Skeletal muscle satellite cell (primary cell): Measurements from ENCODE around the gene COL4A1.

Source experiments
- H3K27me3 ChIP-seq: 2 replicates; pipeline ENCODE4 v1.7.0; 2013; ENCODE audit warnings: low read length; ENCODE audit not compliant: control insufficient read depth, insufficient read depth
- H3K36me3 ChIP-seq: 2 replicates; pipeline ENCODE4 v1.7.0; 2013; ENCODE audit warnings: mild to moderate bottlenecking, control low read depth, low read length; ENCODE audit not compliant: insufficient read depth
- H3K4me1 ChIP-seq: 2 replicates; pipeline ENCODE4 v1.7.0; 2013; ENCODE audit warnings: low read length; ENCODE audit not compliant: control insufficient read depth, insufficient read depth
- H3K4me2 ChIP-seq: 2 replicates; pipeline ENCODE4 v1.7.0; 2013; ENCODE audit warnings: mild to moderate bottlenecking, low read length
- H3K4me3 ChIP-seq: 2 replicates; pipeline ENCODE4 v1.7.0; 2013; ENCODE audit warnings: low read length
- H3K9ac ChIP-seq: 2 replicates; pipeline ENCODE4 v1.7.0; 2013; ENCODE audit warnings: mild to moderate bottlenecking, low read depth, low read length, moderate library complexity
- H3K9me3 ChIP-seq: replicated peaks from 2 replicates; pipeline ENCODE4 v1.7.0; 2013; ENCODE audit warnings: mild to moderate bottlenecking, control low read depth, low read length

Gene COL4A1

DNA sequence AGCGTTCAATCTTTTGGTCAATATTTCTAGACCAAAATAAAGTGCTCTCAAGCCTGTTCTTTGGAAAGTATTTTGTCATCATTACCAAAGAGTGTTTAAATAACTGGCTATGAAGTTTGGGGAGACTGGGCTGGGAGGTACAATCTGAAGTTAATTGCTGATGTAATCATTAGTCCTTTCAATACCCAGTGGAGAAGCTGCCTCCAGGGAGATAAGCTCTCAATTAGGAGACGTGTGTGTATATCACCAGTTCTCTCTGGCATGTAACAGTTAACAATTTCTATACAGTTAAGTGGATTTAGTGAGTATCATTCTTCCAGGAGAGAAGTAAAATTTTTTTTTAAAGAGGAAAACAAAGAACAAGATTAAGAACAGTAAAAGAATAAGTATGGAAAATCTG, 1.4 kb downstream of the COL4A1 start:
- Histone ChIP-seq H3K9ac (peak overlapping the region; percentile 88), H3K9me3 (no peaks in the 10 kb centered on the region), H3K27me3 (no peaks in the 10 kb centered on the region), H3K4me1 (peaks cover 65% of the 10 kb centered on the region), H3K4me3 (peak overlapping the region; percentile 87), H3K4me2 (peak overlapping the region; percentile 87), H3K36me3 (peaks cover 7% of the 10 kb centered on the region)

DNA sequence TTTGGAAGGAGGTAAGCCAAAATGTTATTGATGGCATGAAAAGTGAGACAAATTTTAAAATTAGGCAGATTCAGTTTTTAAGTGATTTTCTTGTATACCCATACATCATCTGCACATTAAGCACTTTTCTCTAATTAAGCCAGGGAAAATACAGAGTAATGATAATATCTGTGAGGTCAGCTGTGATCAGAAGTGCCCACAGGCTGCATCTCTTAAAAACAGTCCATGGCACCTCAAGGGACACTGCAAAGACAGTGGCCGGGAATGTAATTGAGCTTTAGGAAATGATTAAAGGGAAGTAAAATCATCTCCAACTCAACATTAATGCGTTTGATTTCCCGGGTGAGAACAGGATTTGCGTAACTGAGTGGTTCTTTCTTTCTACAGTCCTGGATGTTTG, 2.0 kb downstream of the COL4A1 start:
- H3K4me2 ChIP-seq, result peak overlapping the region; percentile 87
- no peaks in the 10 kb centered on the region for H3K9me3 ChIP-seq
- no peaks in the 10 kb centered on the region for H3K27me3 ChIP-seq
- H3K9ac ChIP-seq, result peak overlapping the region; percentile 88
- H3K4me3 ChIP-seq, result peak overlapping the region; percentile 87
- H3K4me1 ChIP-seq, result peaks cover 65% of the 10 kb centered on the region
- peaks cover 5% of the 10 kb centered on the region for H3K36me3 ChIP-seq

DNA sequence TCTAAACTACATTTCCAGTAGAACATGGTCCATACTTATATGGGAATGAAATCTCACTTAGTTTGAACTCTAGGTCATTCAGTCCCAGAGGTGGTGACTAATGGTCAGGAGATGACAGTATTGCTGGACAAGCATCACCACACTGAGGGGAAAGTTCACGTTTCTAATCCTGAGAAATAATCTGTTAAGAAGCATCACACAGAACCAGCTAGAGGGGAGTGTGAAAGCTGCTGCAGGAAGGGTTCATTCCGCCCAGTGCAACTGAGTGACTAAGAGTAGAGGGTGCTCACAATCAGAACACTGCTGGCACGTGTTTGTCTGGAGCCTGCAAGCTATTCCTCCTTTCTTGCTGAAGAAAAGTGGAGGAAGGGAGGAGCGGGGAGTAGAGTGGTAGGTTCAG, 2.7 kb downstream of the COL4A1 start:
- peak overlapping the region; percentile 87 for H3K4me2 ChIP-seq
- peaks cover 62% of the 10 kb centered on the region for H3K4me1 ChIP-seq
- H3K27me3 ChIP-seq, result no peaks in the 10 kb centered on the region
- H3K9me3 ChIP-seq, result no peaks in the 10 kb centered on the region
- peak overlapping the region; percentile 87 for H3K4me3 ChIP-seq
- H3K9ac ChIP-seq, result peak overlapping the region; percentile 88
- H3K36me3 ChIP-seq, result peaks cover 8% of the 10 kb centered on the region

DNA sequence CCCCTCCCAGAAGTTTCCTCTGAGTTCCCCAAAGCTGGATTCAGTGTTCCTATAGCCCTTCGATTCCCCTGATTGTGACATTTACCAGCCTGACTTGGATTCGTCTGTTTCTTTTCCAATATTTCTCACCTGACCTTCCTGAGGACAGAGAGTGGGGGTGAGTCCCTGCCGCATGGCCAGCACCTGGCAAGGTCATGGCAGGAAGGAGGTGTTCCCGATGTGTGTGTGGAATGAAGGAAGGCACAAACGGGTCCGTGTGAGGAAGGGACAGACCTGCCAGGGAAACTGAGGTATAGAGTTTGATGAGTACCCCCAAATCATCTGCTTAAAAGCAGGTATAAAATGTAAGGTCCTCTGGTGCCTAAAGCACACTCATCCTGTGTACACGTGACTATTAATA, 3.3 kb downstream of the COL4A1 start:
- Histone ChIP-seq H3K9ac (no peak overlapping the region), H3K27me3 (no peaks in the 10 kb centered on the region), H3K4me2 (no peak overlapping the region), H3K9me3 (no peaks in the 10 kb centered on the region), H3K4me3 (no peak overlapping the region), H3K36me3 (peaks cover 14% of the 10 kb centered on the region), H3K4me1 (peaks cover 64% of the 10 kb centered on the region)

DNA sequence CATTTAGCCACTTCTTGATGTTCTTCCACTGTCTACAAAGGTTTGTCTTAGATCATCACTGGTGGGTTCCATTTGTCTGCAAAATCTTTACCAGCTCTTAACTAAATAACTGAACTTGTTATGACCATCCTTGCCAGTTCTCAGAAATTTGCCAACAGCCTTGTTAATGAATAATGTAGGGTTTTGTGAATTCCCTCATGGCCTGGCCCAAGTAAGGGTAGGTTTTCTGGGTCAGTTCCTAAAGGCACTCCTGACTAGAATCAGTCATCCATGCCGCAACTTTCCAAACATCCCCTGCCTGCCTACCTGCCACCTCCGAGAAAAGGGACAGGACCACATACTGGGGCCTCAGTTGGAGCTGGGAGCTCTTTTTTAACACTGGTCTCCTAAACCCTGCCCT, 4.0 kb downstream of the COL4A1 start:
- peaks cover 14% of the 10 kb centered on the region for H3K36me3 ChIP-seq
- H3K9me3 ChIP-seq, result no peaks in the 10 kb centered on the region
- H3K4me2 ChIP-seq, result no peak overlapping the region
- H3K4me3 ChIP-seq, result no peak overlapping the region
- H3K9ac ChIP-seq, result no peak overlapping the region
- peaks cover 69% of the 10 kb centered on the region for H3K4me1 ChIP-seq
- no peaks in the 10 kb centered on the region for H3K27me3 ChIP-seq

DNA sequence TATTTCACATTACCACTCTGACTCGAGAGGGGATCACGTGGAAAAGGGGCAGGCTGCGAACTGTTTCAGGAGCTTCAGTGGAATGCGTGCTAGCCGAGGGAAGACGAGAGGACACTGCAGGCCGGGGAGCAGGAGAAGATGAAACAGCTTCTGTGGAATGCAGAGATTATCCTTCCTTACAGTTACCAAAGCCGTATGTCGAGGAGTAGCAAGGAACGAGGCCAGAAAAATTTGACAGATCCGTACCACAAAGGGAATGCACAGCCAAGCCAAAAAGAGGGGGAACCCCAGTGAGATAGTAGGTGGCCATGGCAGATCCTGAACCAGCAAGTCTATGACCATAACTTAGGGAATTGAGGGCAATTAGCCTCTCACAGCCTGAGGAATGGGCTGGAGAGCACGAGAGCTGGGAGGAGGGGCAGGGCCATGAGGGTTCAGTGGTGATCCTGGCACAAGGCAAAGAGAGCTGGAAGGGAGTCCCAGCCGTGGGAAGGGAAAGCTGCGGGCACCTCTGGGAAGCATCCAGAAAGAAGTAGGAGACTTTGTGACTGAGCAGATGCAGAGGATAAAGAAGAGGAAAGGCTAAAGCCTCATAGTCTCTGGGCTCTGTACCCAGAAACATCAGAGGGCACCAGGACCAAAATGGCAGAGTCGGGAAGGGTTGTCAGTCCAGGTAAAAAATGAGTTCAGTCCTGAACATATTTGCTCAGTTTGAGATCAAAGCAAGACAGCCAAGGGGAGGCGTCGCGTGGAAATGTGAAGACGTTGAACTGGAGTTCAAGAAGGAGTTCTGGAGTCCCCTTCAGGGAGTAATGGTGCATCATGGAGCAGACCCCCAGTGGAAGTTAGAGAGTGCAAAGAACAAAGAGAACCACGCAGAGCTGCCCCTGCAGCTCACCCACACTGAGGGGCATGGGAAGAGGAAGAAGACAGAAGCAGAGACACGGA, 5.1 kb downstream of the COL4A1 start:
- peak overlapping the region; percentile 47 for H3K4me3 ChIP-seq
- no peaks in the 10 kb centered on the region for H3K27me3 ChIP-seq
- peak overlapping the region; percentile 74 for H3K4me2 ChIP-seq
- H3K4me1 ChIP-seq, result peaks cover 72% of the 10 kb centered on the region
- peaks cover 14% of the 10 kb centered on the region for H3K36me3 ChIP-seq
- no peaks in the 10 kb centered on the region for H3K9me3 ChIP-seq
- peak overlapping the region; percentile 37 for H3K9ac ChIP-seq

DNA sequence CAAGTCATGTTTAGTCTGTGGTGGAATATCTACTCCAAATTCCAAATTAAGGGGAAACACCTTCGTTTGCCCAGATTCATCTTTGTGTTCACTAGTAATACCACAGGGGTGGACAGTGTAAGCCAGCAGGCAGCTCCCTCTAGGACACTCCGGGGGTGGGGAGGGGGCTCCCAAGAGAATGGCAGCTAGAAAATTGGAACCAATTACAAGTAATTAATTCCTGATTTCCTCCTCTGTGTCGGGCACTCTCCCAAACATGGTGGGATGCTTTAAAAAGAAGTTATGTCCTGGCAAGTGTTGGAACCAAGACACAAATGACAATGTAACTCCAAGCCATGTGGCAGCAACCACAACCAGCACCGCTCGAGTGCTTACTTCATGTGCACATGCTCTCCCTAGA, 5.9 kb downstream of the COL4A1 start:
- H3K4me1 ChIP-seq, result peaks cover 72% of the 10 kb centered on the region
- H3K4me3 ChIP-seq, result peak overlapping the region; percentile 47
- H3K9me3 ChIP-seq, result no peaks in the 10 kb centered on the region
- H3K27me3 ChIP-seq, result no peaks in the 10 kb centered on the region
- H3K4me2 ChIP-seq, result peak overlapping the region; percentile 74
- H3K9ac ChIP-seq, result peak overlapping the region; percentile 4
- H3K36me3 ChIP-seq, result peaks cover 14% of the 10 kb centered on the region

DNA sequence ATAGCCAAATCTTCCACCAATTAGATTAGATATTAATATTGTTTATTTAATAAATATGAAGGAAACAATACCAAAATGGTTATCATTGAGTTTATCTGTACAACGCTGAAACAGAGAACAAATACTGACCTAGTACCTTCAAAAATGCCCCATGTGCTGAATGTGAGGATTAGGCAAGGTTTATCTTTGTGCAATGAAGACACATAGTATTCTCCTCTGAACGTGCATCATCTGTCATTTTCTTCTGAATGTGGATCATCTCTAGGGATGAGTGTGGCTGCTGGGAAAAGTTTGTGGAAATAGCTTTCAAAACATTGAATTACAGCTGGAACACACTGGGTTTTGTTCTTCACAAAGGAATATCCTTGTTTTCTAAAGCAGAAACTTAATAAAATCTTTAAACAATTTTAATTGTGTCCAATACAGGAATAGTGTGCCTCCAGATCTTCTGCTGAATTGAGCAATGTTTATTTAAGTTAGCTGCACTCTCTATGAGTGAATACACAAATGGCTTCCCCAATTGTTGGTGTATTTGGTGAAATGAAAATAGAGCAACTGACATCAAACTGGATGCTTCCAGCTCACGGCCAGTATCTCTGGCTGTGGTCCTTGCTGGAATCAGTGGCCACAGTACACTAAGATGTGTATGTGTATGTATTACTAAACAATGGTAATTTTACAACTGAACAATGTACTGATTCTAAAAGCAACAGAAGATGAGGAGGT, 6.7 kb downstream of the COL4A1 start:
- Histone ChIP-seq H3K4me3 (no peak overlapping the region), H3K27me3 (no peaks in the 10 kb centered on the region), H3K4me1 (peaks cover 70% of the 10 kb centered on the region), H3K9ac (no peak overlapping the region), H3K4me2 (peak overlapping the region; percentile 21), H3K36me3 (peaks cover 14% of the 10 kb centered on the region), H3K9me3 (no peaks in the 10 kb centered on the region)

DNA sequence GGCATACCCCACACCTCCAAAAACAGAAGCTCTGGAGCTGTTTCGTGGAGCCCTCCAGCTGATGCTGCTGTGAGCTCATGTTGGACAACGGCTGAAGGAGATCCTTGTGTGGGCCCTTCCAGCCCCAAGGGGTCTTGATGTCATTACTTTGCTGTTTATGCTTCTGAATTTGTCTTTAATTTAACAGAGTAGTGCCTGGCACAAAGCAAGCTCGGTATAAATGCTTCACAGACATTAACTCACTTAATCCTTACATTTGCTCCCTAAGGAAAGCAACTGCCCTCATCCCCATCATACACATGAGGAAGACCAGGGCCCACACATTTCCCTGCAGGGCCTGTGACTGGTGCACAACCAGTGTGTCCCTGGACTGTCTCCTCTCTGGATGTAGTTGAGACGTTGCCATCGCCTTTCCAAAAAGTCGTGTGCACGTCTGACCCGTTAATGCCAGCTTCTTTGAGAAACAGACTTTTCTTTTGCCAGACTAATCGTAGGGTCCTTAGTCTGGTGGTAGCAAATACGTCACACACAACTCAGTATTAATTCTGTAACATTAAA, 7.6 kb downstream of the COL4A1 start:
- Histone ChIP-seq H3K4me3 (no peak overlapping the region), H3K36me3 (peaks cover 14% of the 10 kb centered on the region), H3K27me3 (no peaks in the 10 kb centered on the region), H3K9ac (no peak overlapping the region), H3K4me1 (peaks cover 61% of the 10 kb centered on the region), H3K4me2 (peak overlapping the region; percentile 77), H3K9me3 (no peaks in the 10 kb centered on the region)

DNA sequence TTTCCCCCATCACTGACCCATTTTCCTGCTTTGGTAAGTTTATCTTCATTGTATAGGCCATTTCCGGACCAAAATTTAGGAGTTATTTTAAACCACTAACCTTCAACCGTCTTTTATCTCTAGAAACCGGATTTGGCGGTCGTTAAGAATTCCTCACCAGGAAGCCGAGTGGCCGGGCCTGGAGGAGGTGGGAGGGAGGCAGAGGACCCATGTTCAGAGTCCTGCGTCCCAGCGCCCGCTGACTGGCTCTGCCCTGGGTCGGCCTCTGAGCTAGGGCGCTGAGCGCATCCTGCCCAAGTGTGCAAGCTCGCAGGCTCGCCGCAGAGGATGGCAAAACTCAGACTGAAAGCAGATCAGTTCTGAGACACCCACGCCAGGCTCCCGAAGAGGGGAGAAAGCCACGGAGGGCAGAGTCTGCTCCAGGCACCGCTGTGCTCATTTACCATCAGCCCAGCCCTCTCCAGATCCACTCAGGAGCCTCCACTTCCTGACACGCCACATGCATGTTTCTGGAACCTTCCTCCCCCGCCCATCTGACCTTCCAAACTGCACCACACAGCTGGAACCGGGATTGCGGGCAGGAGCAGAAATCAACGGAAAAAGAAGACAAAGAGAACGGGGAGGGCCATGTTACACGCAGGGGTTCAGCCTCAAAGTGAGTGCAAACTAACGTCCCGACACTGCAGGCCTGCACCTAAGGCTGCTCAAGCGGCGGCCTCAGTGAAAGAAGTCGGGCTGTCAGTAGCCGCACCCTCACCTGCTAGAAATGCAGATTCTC, 8.3 kb downstream of the COL4A1 start:
- Histone ChIP-seq H3K4me3 (no peak overlapping the region), H3K9me3 (no peaks in the 10 kb centered on the region), H3K9ac (no peak overlapping the region), H3K36me3 (peaks cover 13% of the 10 kb centered on the region), H3K4me1 (peaks cover 54% of the 10 kb centered on the region), H3K27me3 (no peaks in the 10 kb centered on the region), H3K4me2 (peak overlapping the region; percentile 77)
